A549 (cell line): ENCODE data around the gene CDC42BPB. TPM values are rescaled to one million over a fixed set of nuclear protein-coding genes. Genes with fewer than 3 reads are reported as not detected.
A peak's percentile ranks its signal among the peaks of the same experiment; 100 is the strongest.

ENCODE experiments used
- ATAC-seq, 2 experiments: fragments of 200-7000 bp in 1 of 2; fragments of >200 bp in 1 of 2; cut with Nextera tagmentation in 1 of 2; cut with Tn5 transposase in 1 of 2; 3 replicates each; pipeline versions ENCODE4 v1.8.0 to v1.9.1; 2018 to 2020; ENCODE audit warnings: mild to moderate bottlenecking in 1 of 2, moderate library complexity in 1 of 2
- CTCF ChIA-PET: fragments of 300-600 bp; sonication (Branson Sonifier 250); formaldehyde crosslinking; extraction: SDS; loops from one replicate; lab custom pipeline; 2021; ENCODE audit warnings: antibody characterized with exemption, inconsistent platforms; lab: Yijun Ruan, JAX
- POLR2A ChIA-PET: fragments of 350-600 bp; formaldehyde crosslinking; extraction: SDS; loops from one replicate; lab custom pipeline; 2021; ENCODE audit warnings: antibody characterized with exemption, inconsistent platforms; lab: Yijun Ruan, JAX
- DNase-seq, 2 experiments: peaks; one replicate each; pipeline versions ENCODE4 v3.0.0 to v3.0.0-alpha.2; 2011 to 2016; ENCODE audit warnings: low read depth in 1 of 2, low spot score in 1 of 2
- FAIRE-seq: peaks from 2 replicates; lab custom pipeline; 2011; peaks lifted over from hg19 to GRCh38; lab: Jason Lieb, UNC
- H3K27ac ChIP-seq, 2 experiments: fragments of >200 bp; sonication (Bioruptor Twin); formaldehyde crosslinking; 3 replicates each; pipeline ENCODE4 v1.5.1; 2016 to 2017
- H3K4me1 ChIP-seq: fragments of >200 bp; sonication (Bioruptor Twin); formaldehyde crosslinking; 3 replicates; pipeline ENCODE4 v1.6.1; 2016
- H3K4me2 ChIP-seq: fragments of >200 bp; sonication (Bioruptor Twin); formaldehyde crosslinking; 3 replicates; pipeline ENCODE4 v1.6.1; 2016
- H3K4me3 ChIP-seq: fragments of >200 bp; sonication (Bioruptor Twin); formaldehyde crosslinking; 3 replicates; pipeline ENCODE4 v1.5.1; 2016
- H3K9me3 ChIP-seq: fragments of >200 bp; sonication (Bioruptor Twin); formaldehyde crosslinking; 3 replicates; pipeline ENCODE4 v1.6.1; 2016
- CHD2 ChIP-seq: fragments of 150-350 bp; IDR thresholded peaks from 2 replicates; pipeline ENCODE4 v1.6.1; 2014; ENCODE audit warnings: low read length; ENCODE audit not compliant: partially characterized antibody
- EP300 ChIP-seq, 2 experiments: fragments of >200 bp; sonication (Bioruptor Twin); formaldehyde crosslinking; IDR thresholded peaks; 2 replicates in 1 of 2; 3 replicates in 1 of 2; pipeline ENCODE4 v1.6.1; 2016 to 2017
- FOSB ChIP-seq: fragments of 250-450 bp; sonication (Bioruptor Pico); IDR thresholded peaks from 2 replicates; pipeline ENCODE4 v1.5.0; 2020; ENCODE audit warnings: mild to moderate bottlenecking, moderate library complexity
- FOSL2 ChIP-seq, 2 experiments: fragments of 450-650 bp in 1 of 2; fragments of >200 bp in 1 of 2; sonication (Bioruptor Twin) in 1 of 2; formaldehyde crosslinking; IDR thresholded peaks; 2 replicates each; pipeline versions ENCODE4 v1.5.0 to v1.6.1; 2016 to 2020; ENCODE audit warnings: mild to moderate bottlenecking in 1 of 2, moderate library complexity in 1 of 2
- FOXS1 ChIP-seq: fragments of 250-450 bp; sonication (Bioruptor Pico); IDR thresholded peaks from 2 replicates; pipeline ENCODE4 v1.5.0; 2020; ENCODE audit warnings: mild to moderate bottlenecking, moderate library complexity
- GATA3 ChIP-seq: IDR thresholded peaks from 2 replicates; pipeline ENCODE4 v1.6.1; 2012; ENCODE audit warnings: borderline replicate concordance
- HDAC2 ChIP-seq: fragments of 200-600 bp; sonication (generic); IDR thresholded peaks from 2 replicates; pipeline ENCODE4 v1.6.1; 2016
- HEYL ChIP-seq: fragments of 250-450 bp; sonication (Bioruptor Pico); IDR thresholded peaks from 2 replicates; pipeline ENCODE4 v1.8.0; 2021; ENCODE audit warnings: mild to moderate bottlenecking, moderate library complexity
- HOXA7 ChIP-seq: fragments of 250-450 bp; sonication (Bioruptor Pico); IDR thresholded peaks from 2 replicates; pipeline ENCODE4 v1.5.0; 2020; ENCODE audit warnings: mild to moderate bottlenecking, moderate library complexity
- MAZ ChIP-seq: fragments of 150-350 bp; IDR thresholded peaks from 2 replicates; pipeline ENCODE4 v1.6.1; 2014; ENCODE audit warnings: antibody characterized with exemption, low read depth, low read length, borderline replicate concordance
- NPAS2 ChIP-seq: fragments of 250-450 bp; sonication (Bioruptor Pico); IDR thresholded peaks from 2 replicates; pipeline ENCODE4 v1.8.0; 2022; ENCODE audit warnings: mild to moderate bottlenecking, moderate library complexity, borderline replicate concordance
- POLR2A ChIP-seq: IDR thresholded peaks from 2 replicates; pipeline ENCODE4 v1.6.1; 2012; ENCODE audit warnings: mild to moderate bottlenecking, low read length
- RARB ChIP-seq: fragments of 250-450 bp; sonication (Bioruptor Pico); IDR thresholded peaks from 2 replicates; pipeline ENCODE4 v1.8.0; 2021; ENCODE audit warnings: mild to moderate bottlenecking, moderate library complexity
- RCOR1 ChIP-seq: fragments of 150-350 bp; IDR thresholded peaks from 2 replicates; pipeline ENCODE4 v1.6.1; 2014; ENCODE audit warnings: antibody characterized with exemption, low read length, low read depth
- RFX5 ChIP-seq: fragments of 450-650 bp; IDR thresholded peaks from 2 replicates; pipeline ENCODE4 v1.7.1; 2014; ENCODE audit warnings: antibody characterized with exemption, mild to moderate bottlenecking, moderate library complexity
- RNF2 ChIP-seq: fragments of 200-600 bp; sonication (generic); IDR thresholded peaks from 2 replicates; pipeline ENCODE4 v1.6.1; 2016; ENCODE audit warnings: low read depth, mild to moderate bottlenecking, antibody characterized with exemption, moderate library complexity, borderline replicate concordance
- SREBF2 ChIP-seq: fragments of 450-650 bp; IDR thresholded peaks from 2 replicates; pipeline ENCODE4 v1.6.1; 2014; ENCODE audit warnings: mild to moderate bottlenecking, moderate library complexity
- ZNF302 ChIP-seq: fragments of 250-450 bp; sonication (Bioruptor Pico); IDR thresholded peaks from 2 replicates; pipeline ENCODE4 v1.9.0; 2021; ENCODE audit warnings: inconsistent platforms, mild to moderate bottlenecking, moderate library complexity
- ZSCAN20 ChIP-seq: fragments of 250-450 bp; sonication (Bioruptor Pico); IDR thresholded peaks from 2 replicates; pipeline ENCODE4 v1.8.0; 2022; ENCODE audit warnings: mild to moderate bottlenecking, moderate library complexity
- WGBS: methylation state at CpG from one replicate; pipeline ENCODE4 v1.1.6; 2017; ENCODE audit errors: missing lambda C conversion rate; 5-methylcytosine and 5-hydroxymethylcytosine counted together
- polyA plus RNA-seq, 4 experiments: library from polyadenylated mRNA; depleted of rRNA in 3 of 4; stranded (reverse); fragments of >200 nt; fragmentation: RNase III in 1 of 4; extraction: RNeasy Plus Mini Kit Qiagen cat#74134 plus additional on column Dnase treatment in 1 of 4; gene quantifications; 2 replicates in 3 of 4; 3 replicates in 1 of 4; pipeline ENCODE4 v1.2.3, GENCODE V29; 2011 to 2017
- TF ChIP-seq, protein P1 (sequence below): IDR thresholded peaks from 2 replicates; pipeline ENCODE4 v1.6.1; 2012
- TF ChIP-seq, protein P2 (sequence below): IDR thresholded peaks from 2 replicates; pipeline ENCODE4 v1.6.1; 2012
- TF ChIP-seq, protein P3 (sequence below): fragments of 200-600 bp; sonication (generic); IDR thresholded peaks from 2 replicates; pipeline ENCODE4 v1.6.1; 2016; ENCODE audit warnings: antibody characterized with exemption, mild to moderate bottlenecking, moderate library complexity
- TF ChIP-seq, protein P4 (sequence below): fragments of >200 bp; sonication (Bioruptor Twin); formaldehyde crosslinking; IDR thresholded peaks from 3 replicates; pipeline ENCODE4 v1.5.1; 2016

The CDC42BPB gene
- polyA plus RNA-seq, 2 of the 4 experiments (the other 2 are of a cell fraction): 56.4 to 57.1 TPM

DNA sequence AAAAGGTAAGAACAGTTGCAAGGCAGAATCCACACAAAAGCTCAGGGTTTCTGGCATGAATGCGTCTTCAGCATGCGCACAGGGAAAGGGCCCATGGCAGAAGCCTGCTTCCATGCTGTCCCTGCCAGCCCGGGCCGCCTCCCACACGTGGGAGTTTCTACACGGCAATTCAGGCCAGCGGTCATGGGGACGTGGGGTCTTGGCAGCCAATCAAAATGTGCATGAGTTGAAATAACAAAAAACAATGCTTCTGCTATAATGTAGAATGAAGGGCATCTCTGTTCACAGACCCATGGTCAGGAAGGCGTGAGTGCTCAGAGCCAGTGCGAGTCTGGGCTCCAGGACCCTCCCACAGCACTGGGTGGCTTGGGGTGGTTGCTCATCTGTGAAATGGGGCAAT, 106.3 kb downstream of the CDC42BPB start:
- no peak for ATAC-seq
- WGBS: 93% methylated on average over 10 of the region's 10 CpGs
- Histone ChIP-seq H3K4me2 (no peak overlapping the region), H3K9me3 (no peaks in the 10 kb centered on the region), H3K4me3 (no peak overlapping the region), H3K4me1 (0 out of 3 replicates have a peak, but pooled peaks cover 8% of the 10 kb centered on the region), H3K27ac (no peak overlapping the region)
- no peak for FAIRE-seq
- no peak for DNase-seq
- ChIA-PET CTCF (no interaction called here), POLR2A (no interaction called here)
- TF ChIP-seq RCOR1 (no peak), FOXS1 (CRISPR knock-in tag) (no peak)

DNA sequence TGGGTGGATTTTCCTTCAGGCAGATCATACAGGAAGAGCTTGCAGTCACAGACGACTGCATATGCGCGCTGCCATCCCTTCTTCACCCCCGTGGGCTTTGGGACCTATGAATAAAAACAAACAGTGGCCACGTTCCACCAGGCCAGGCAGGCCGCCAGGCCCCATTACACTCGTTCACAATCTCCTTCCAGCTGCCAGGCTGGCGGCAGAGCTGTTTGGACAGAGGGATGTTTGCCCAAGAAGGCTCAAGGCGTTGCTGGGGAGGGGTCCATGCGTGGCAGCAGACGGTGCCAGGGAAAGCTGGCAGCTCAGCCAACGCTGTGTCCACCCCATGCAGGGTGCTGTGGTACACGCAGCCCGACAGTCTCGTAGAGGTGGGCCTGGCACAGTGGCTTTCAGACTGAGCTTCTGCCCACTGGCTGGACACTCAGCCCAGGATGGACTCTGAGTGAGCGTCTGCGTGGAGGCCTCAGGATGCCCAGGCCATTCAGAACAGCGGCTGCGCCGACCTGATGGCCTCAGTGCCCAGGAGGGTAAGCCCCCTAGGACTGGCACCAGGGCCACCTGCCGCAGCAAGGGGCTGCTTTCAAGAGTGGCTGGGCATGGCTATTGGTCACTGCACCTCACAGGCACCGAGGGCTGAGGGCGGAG, 107.4 kb downstream of the CDC42BPB start:
- 79% methylated on average over 16 of the region's 23 CpGs for WGBS
- POLR2A ChIA-PET: interaction anchor here (0.6 kb wide), 1 partner anchor 253 kb away, joined by 6 read pairs; no protein-coding TSS in a partner anchor

DNA sequence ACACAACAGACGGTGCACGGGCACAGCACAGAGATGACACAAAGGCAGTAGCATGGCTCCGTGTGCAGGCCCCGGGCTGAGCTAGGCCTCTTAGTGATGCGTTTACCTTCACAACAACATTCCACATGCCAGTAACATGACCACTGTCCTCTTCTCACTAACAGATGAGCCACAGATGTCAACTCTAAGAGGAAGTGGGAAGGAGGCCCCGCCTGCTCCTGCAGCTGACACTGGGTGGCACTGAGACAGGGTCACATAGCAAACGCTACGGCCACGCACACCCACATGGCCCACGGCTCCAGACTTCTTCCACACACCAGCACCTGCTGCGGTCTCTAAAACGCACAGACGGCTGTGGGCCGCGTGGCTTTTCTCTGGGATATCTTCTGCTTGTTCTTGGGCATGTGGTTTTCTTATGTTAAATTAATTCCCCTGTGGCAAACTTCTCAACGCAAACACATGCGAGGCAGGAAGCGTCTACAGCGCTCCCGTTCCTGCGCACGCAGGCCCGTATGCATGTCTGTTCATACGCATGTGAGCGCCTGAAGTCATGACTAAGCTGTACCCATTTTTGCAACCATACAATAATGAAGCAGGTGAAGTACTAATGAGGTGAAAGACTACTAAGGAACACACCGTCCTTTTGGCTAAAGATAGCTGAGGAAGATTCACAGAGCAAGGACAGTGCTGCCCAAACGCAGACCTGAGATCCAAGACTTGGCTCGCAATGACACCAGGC, 108.1 kb downstream of the CDC42BPB start:
- ATAC-seq (peak; percentile 28 to 42; a peak in 2 of 6 replicates), FAIRE-seq (no peak), DNase-seq (peak in 1 of 2 experiments; percentile 35)
- Histone ChIP-seq H3K27ac (no peak overlapping the region; a peak in 1 of 6 replicates), H3K9me3 (no peaks in the 10 kb centered on the region), H3K4me3 (no peak overlapping the region), H3K4me2 (no peak overlapping the region), H3K4me1 (0 out of 3 replicates have a peak, but pooled peaks cover 8% of the 10 kb centered on the region)
- TF ChIP-seq MAZ (no peak), RARB (CRISPR knock-in tag) (no peak), FOSB (CRISPR knock-in tag) (no peak), RFX5 (no peak), RCOR1 (no peak), EP300 (IDR thresholded peaks at IDR 0.05) (no peak), CHD2 (no peak), ZNF302 (no peak), HEYL (CRISPR knock-in tag) (no peak), SREBF2 (no peak), RNF2 (no peak), HOXA7 (no peak)
- TF ChIP-seq, protein P1, sequence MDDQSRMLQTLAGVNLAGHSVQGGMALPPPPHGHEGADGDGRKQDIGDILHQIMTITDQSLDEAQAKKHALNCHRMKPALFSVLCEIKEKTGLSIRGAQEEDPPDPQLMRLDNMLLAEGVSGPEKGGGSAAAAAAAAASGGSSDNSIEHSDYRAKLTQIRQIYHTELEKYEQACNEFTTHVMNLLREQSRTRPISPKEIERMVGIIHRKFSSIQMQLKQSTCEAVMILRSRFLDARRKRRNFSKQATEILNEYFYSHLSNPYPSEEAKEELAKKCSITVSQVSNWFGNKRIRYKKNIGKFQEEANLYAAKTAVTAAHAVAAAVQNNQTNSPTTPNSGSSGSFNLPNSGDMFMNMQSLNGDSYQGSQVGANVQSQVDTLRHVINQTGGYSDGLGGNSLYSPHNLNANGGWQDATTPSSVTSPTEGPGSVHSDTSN: no peak
- TF ChIP-seq, protein P2, sequence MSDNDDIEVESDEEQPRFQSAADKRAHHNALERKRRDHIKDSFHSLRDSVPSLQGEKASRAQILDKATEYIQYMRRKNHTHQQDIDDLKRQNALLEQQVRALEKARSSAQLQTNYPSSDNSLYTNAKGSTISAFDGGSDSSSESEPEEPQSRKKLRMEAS: no peak
- TF ChIP-seq, protein P3, sequence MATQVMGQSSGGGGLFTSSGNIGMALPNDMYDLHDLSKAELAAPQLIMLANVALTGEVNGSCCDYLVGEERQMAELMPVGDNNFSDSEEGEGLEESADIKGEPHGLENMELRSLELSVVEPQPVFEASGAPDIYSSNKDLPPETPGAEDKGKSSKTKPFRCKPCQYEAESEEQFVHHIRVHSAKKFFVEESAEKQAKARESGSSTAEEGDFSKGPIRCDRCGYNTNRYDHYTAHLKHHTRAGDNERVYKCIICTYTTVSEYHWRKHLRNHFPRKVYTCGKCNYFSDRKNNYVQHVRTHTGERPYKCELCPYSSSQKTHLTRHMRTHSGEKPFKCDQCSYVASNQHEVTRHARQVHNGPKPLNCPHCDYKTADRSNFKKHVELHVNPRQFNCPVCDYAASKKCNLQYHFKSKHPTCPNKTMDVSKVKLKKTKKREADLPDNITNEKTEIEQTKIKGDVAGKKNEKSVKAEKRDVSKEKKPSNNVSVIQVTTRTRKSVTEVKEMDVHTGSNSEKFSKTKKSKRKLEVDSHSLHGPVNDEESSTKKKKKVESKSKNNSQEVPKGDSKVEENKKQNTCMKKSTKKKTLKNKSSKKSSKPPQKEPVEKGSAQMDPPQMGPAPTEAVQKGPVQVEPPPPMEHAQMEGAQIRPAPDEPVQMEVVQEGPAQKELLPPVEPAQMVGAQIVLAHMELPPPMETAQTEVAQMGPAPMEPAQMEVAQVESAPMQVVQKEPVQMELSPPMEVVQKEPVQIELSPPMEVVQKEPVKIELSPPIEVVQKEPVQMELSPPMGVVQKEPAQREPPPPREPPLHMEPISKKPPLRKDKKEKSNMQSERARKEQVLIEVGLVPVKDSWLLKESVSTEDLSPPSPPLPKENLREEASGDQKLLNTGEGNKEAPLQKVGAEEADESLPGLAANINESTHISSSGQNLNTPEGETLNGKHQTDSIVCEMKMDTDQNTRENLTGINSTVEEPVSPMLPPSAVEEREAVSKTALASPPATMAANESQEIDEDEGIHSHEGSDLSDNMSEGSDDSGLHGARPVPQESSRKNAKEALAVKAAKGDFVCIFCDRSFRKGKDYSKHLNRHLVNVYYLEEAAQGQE: no peak
- WGBS: 88% methylated on average over 28 of the region's 28 CpGs
- ChIA-PET CTCF (no interaction called here), POLR2A (interaction anchor here (0.6 kb wide), 1 partner anchor 252 kb away, joined by 6 read pairs; no protein-coding TSS in a partner anchor)

More for the DNA sequence above, 107.4 kb downstream of the CDC42BPB start:
- Histone ChIP-seq H3K9me3 (no peaks in the 10 kb centered on the region), H3K27ac (no peak overlapping the region), H3K4me3 (no peak overlapping the region), H3K4me2 (no peak overlapping the region), H3K4me1 (0 out of 3 replicates have a peak, but pooled peaks cover 8% of the 10 kb centered on the region)
- FAIRE-seq (no peak), ATAC-seq (peak in 1 of 2 experiments; percentile 33; a peak in 3 of 6 replicates), DNase-seq (no peak)
- CTCF ChIA-PET: no interaction called here
- TF ChIP-seq POLR2A (no peak), GATA3 (no peak), ZSCAN20 (CRISPR knock-in tag) (no peak), FOSL2 (IDR thresholded peaks at IDR 0.05) (no peak), FOSL2 (CRISPR knock-in tag; IDR thresholded peaks at IDR 0.05) (no peak), HDAC2 (no peak), NPAS2 (no peak), MAZ (no peak), CHD2 (no peak), FOSB (CRISPR knock-in tag) (no peak)
- TF ChIP-seq, protein P4, sequence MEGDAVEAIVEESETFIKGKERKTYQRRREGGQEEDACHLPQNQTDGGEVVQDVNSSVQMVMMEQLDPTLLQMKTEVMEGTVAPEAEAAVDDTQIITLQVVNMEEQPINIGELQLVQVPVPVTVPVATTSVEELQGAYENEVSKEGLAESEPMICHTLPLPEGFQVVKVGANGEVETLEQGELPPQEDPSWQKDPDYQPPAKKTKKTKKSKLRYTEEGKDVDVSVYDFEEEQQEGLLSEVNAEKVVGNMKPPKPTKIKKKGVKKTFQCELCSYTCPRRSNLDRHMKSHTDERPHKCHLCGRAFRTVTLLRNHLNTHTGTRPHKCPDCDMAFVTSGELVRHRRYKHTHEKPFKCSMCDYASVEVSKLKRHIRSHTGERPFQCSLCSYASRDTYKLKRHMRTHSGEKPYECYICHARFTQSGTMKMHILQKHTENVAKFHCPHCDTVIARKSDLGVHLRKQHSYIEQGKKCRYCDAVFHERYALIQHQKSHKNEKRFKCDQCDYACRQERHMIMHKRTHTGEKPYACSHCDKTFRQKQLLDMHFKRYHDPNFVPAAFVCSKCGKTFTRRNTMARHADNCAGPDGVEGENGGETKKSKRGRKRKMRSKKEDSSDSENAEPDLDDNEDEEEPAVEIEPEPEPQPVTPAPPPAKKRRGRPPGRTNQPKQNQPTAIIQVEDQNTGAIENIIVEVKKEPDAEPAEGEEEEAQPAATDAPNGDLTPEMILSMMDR: no peak
